Activated CD4-positive, CD25-positive, alpha-beta regulatory T cell treated with anti-CD3 and anti-CD28 coated beads, Interleukin-2, amount 50 U/mL, for 24 hours (primary cell): ENCODE results near the gene ATOX1.

Source experiments
- ATAC-seq, 2 donors: fragments of 150-1000 bp; cut with Tn5 transposase; one replicate each; pipeline ENCODE4 v1.10.0; 2021; ENCODE audit warnings: mild to moderate bottlenecking in 1 of 2, moderate library complexity in 1 of 2

ATOX1 gene

DNA sequence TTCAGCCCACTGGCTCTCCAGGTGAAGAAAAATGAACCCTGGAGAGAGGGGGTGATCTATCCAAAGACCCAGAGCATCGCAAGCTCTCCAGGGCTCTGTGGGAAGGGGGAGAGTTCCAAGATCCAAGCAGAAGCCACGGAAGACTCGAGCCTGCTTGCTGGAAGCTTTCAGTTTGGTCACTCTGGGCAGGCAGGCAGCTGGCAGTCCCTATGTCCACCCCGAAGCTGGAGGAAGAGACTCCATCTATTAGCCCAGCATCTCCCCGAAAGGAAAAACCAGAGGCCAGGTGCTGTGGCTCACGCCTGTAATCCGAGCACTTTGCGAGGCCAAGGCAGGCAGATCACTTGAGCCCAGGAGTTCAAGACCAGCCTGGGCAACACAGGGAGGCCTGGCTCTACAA, 61.0 kb downstream of the ATOX1 start:
- no peak for ATAC-seq

DNA sequence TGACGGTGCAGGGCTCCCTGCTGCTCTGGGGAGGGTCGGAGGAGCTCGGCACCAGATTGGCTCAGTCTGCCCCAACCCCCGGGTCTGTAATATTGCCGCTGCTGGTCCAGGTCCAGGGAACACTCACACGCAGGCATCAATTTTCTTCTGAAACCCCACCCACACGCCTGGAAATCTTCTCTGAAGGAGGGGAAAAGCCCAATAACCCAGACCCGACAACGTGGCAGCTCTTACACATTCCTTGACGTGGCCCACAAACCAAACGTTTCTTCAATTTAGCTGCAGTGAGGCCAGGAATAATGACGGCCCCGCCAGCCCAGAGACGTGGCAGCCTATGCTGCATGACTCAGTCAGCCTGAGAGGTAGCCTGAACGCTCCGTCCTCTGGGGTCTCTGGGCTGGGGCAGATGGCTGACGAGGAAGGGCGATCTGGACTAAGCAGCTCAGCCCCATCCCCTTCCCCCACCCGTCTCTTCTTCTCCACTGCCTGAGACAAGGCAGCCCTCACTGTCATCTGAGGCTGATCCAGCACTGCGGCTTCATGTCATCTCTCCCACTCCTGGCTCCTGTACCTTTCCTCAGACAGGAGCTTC, 61.9 kb downstream of the ATOX1 start:
- no peak for ATAC-seq

DNA sequence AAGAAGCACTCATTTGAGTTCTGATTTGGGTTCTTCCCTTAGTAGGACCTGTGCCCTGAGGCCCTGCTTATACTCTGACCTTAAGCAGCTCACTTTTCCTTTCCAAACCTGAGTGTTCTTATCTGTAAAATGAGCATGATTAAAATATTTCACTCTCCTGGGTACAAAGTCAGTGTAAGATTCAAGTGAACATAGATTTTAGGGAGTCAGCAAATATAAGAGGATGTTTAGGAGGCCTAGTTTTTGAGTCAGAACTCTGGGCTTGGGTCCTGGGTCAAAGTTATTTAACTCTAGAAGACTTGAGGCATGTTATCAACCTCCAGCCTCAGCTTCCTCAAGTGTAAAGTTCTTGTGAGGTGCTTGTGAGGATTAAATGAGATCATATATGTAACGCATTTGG, 63.0 kb downstream of the ATOX1 start:
- ATAC-seq: no peak

- no peak for ATAC-seq
Measured at GRCh38 chr5:151694035-151694485, 64.4 kb downstream of the ATOX1 start.
